Endometrial microvascular endothelial cells (primary cell): ENCODE data around the gene VSIG10L2. TPM values are rescaled to one million over a fixed set of nuclear protein-coding genes. Genes with fewer than 3 reads are reported as not detected.
"Not testable (repeated sequence)": the region's sequence is repeated elsewhere in the genome, so short reads cannot be mapped to it uniquely, and the experiment has no call there.

Experiments used
- in situ Hi-C: cut with HindIII; loops from 2 replicates; pipeline ENCODE4 v1.10.0; 2017; ENCODE audit warnings: low sequenced_read_pairs, low pct_unique_long_range_greater_than_20kb; ENCODE audit errors: inconsistent ontology term
- total RNA-seq: library from RNA; depleted of rRNA; stranded (reverse); fragments of >200 nt; gene quantifications from one replicate; pipeline ENCODE4 v1.2.3, GENCODE V29; 2015; ENCODE audit errors: inconsistent ontology term

VSIG10L2 gene
- total RNA-seq: not detected

DNA sequence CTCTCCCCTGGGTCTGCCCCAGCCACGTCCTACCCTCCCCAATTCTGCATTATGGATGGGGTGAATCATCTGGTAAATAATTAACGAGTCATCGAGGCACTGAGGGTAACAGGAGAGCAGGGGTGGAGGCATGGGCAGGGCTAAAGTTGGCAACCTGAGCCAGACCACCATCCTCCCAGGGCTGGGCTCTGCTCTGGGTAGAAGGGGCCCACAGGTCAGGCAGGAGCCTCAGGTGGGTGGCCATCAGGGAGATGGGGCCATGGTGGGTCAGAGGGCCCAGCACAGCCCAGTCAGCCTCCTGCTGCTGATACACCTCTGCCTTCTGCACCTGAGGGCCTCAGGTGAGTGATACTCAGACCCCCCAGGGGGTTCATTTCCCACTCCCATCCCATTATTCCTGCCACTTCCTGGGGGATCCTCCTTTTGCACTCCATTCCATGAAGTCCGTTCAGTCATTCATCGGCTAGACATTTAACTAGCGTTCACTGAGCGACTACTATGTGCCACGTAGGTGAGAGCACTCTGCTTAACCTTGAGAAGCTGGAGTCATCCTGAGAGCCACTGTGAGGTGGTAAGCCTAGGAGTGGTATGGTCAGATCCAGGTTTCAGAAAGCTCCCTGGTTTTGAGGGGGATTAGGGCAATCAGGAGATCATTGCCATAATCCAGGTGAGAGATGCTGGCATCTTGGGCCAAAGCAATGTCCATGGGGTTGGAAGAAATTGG lies at the start of gene VSIG10L2:
VSIG10L2 (plus strand) TSS at position 248 of the 724 bp plus-strand sequence; CDS start at position 260, 12 bp downstream.
- in situ Hi-C loops: loop anchor here (25.0 kb wide), 1 partner anchor 241 kb away; no protein-coding TSS in a partner anchor

DNA sequence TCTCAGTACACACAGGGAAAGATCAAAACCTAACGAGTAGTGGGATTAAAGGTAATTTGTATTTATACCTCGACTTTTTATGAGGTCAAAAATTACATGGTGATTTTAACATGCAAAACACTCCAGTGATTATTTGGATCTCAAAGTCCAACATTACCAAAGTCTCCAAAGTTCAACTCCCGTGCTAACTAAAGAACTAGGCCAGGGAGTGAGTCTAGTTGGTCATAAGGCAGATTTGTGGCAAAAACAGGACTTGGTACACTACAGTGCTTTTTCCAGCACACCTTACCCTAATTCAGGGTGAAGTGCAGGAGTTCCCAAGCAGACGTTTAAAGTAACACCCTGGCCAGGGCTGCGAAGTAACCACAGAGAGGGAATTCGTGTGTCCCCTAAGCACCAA lies 44.0 kb upstream of the VSIG10L2 start:
- in situ Hi-C loops: no loop called here

- in situ Hi-C loops: no loop called here
Observed at GRCh38 chr11:125902277-125902926, 43.4 kb upstream of the VSIG10L2 start.

DNA sequence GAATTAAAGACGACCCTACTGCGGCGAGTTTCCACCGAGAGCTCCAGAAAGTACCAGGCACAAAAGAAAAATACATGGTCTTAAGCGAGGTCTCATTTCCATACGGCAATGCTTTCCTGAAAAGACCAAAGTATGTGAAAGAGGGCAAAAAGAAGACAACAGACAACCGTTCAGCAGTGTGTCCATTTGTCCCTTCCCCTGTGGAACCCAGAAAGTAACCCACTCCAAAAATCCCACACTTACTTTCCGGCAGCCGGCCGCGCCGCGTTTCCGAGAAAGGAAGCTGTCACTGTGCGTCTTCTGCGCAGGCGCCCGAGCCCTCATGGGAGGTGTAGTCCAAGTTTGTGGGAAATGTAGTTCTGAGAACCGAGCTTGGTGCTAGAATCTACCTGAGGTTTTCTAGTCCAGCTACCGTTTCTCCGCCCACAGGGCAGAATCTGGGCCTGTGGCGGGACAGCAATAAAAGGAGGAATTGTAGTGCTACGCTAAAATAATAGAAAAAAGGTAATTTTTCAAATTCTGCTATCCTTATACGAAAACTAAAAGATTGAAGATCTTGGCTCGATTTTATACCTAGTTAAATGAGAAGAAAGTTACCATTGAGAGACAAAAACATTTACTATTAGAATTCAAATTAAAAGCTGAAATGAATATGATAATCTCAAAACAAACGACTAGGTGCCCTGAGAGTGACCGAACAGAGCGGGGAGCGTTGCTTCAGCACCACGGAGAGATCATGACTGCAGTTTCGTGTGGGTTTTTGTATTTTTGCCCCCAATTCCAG lies 42.7 kb upstream of the VSIG10L2 start, which contains the start of gene PUS3:
PUS3 (minus strand) TSS at position 280 of the 784 bp plus-strand sequence. CDS start 6,922 bp downstream, outside the sequence.
- in situ Hi-C loops: no loop called here

GRCh38 chr11:125903711-125904659 lies 41.9 kb upstream of the VSIG10L2 start, which contains the start of gene DDX25:
TSS of gene DDX25 (plus strand) at chr11:125904508. CDS start at chr11:125904518, 10 bp downstream.
- in situ Hi-C loops: no loop called here

DNA sequence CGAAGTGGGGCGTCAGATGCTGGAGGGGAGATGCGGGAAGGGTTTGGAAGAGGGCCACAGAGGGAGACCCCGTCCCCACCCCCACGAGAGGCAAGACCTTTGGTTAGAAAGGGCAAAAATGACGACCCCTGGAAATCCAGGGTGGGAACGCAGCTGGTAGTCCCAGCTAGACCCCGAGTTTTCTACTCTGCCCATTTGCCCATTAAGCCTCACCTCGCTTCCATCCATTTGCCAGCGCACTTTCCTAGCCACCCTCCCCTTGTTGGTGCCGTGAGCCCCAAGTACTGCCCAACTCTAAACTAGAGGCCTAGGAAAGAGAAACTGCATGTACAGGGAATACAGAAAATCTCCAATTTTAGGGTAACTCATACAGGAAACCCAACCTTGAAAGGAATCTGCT lies 41.2 kb upstream of the VSIG10L2 start:
- in situ Hi-C loops: no loop called here

GRCh38 chr11:125910226-125910849 lies 35.5 kb upstream of the VSIG10L2 start:
- in situ Hi-C loops: no loop called here

DNA sequence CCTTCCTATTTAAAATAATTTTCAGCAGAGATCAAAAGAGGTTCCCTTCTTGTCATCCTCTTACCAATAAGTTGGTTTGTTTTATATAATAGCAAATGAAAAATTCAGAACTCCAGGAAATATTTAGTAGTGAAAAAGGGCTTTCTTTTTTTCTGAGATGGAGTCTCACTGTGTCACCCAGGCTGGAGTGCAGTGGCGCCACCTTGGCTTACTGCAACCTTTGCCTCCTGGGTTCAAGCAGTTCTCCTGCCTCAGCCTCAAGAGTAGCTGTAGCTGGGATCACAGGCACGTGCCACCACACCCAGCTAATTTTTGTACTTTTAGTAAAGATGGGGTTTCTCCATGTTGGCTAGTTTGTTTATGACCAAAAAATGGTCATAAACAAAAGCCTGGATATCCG lies 31.2 kb upstream of the VSIG10L2 start:
- in situ Hi-C loops: not testable (repeated sequence)

DNA sequence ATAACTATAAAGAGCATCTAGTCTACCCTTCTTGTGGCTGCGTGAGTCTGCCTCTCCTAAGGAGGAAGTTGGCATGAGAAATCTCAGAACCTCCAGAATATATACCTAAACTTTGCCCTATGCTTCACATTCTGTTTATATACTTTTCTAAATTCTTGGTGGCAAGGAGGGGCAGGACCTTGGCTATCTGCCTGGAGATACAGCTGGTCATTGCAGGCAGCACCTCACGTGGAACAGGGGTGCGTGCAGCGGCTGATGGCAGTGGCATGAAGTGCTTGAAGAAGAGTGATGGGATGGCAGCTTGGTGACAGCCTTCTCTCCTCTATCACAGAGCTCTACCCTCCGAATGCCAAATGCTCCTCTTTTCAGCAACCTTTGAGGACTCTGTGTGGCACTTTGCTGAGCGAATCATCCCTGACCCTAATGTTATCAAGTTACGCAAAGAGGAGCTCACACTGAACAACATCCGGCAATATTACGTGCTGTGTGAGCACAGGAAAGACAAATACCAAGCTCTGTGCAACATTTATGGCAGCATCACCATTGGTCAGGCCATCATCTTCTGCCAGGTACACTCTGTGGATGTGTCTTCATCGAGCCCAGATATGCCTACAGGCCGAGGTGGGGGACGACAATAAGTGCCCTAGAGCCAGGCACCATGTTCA lies 29.0 kb upstream of the VSIG10L2 start:
- in situ Hi-C loops: no loop called here

GRCh38 chr11:125918140-125918840 lies 27.6 kb upstream of the VSIG10L2 start:
- in situ Hi-C loops: no loop called here

DNA sequence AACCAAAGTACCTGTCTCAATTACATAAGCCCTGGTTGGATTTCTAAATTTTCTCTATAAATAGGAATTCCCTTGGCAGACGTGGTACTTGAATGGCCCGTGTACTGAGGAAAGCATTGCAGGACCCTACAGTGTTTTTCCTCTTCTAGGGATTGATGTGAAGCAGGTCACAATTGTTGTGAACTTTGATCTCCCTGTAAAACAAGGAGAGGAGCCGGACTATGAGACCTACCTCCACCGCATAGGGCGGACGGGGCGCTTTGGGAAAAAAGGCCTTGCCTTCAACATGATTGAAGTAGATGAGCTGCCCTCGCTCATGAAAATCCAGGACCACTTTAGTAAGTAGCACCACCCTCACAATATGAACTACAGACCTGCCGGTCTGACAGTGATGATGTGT lies 24.8 kb upstream of the VSIG10L2 start:
- in situ Hi-C loops: no loop called here

DNA sequence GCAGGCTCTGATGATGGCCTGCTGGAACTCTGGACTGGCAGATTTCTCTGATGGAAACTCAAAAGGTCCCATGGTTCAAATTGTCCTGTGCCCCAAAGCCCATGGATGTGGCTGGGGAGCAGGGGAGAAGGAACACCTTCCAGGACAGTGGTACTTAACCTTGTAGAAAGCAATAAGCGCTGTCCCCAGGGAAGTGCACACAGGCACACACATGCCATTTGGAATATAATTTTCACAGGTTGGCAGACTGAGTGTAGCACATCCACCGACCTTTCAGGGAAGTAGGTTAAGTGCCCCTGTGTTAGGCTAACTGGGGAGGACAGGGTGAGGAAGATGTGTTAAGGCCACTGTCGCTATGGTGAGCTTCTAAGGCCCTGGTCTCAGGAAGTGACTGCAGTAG lies 23.7 kb upstream of the VSIG10L2 start:
- in situ Hi-C loops: no loop called here

DNA sequence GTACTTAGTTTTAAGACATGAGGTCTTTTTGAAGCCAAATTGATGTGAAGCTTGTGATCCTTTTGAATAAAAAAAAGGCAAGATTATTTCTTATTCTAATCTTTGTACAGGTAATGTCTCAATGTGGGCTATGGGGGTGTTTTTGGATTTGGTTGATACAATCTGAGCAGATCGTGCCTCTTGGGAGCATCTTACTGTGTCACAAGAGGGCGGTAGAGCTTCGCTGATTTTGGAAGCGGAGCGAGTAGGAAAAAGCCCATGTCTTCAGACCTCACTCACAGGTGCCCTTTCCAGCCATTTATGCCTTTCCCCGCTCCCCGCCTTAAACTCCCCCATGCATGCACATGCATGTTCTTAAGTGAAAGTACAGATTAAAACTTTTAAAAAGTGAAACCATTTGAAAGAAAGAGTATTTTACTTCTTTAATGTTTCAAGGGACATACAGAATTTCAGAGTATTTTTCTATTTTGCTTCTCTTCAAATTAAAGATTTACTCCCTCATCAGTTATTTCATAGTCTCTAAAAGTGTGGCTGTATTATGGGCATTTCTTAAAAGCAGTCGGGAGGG lies 22.7 kb upstream of the VSIG10L2 start:
- in situ Hi-C loops: no loop called here

GRCh38 chr11:125923633-125924032 lies 22.2 kb upstream of the VSIG10L2 start:
- in situ Hi-C loops: no loop called here

GRCh38 chr11:125924384-125925007 lies 21.3 kb upstream of the VSIG10L2 start:
- in situ Hi-C loops: loop anchor here (25.0 kb wide), 1 partner anchor 263 kb away; no protein-coding TSS in a partner anchor

- in situ Hi-C loops: loop anchor here (25.0 kb wide), 1 partner anchor 262 kb away; no protein-coding TSS in a partner anchor
Observed at GRCh38 chr11:125925247-125925740, 20.6 kb upstream of the VSIG10L2 start.
